Peyer's patch (tissue), 4 donors: Measurements from ENCODE around the gene METTL4. TPM values are rescaled to one million over a fixed set of nuclear protein-coding genes. Genes with fewer than 3 reads are reported as not detected.

ENCODE experiments used
- DNase-seq, 3 donors: peaks; one replicate each; pipeline ENCODE4 v3.0.0-alpha.2; 2017 to 2019
- H3K27ac ChIP-seq, 4 donors: fragments of 200-600 bp; sonication (generic); one replicate each; pipeline ENCODE4 v1.5.1; 2016 to 2019
- H3K27me3 ChIP-seq, 2 donors: fragments of 200-600 bp; sonication (generic); one replicate each; pipeline ENCODE4 v1.5.1; 2019
- H3K36me3 ChIP-seq, 3 donors: fragments of 200-600 bp; sonication (generic); one replicate each; pipeline ENCODE4 v1.5.1; 2016 to 2019
- H3K4me1 ChIP-seq, 4 donors: fragments of 200-600 bp; sonication (generic); one replicate each; pipeline ENCODE4 v1.5.1; 2016 to 2019
- H3K4me3 ChIP-seq, 4 donors: fragments of 200-600 bp; sonication (generic); 1 replicate in 3 of 4; 2 replicates in 1 of 4; pipeline ENCODE4 v1.5.1; 2016 to 2019; ENCODE audit warnings: mild to moderate bottlenecking in 1 of 4
- H3K9me3 ChIP-seq, 4 donors: fragments of 200-600 bp; sonication (generic); one replicate each; pipeline ENCODE4 v1.5.1; 2016 to 2019; ENCODE audit warnings: mild to moderate bottlenecking in 1 of 4
- POLR2A ChIP-seq, 2 donors: fragments of 450-650 bp; IDR thresholded peaks; one replicate each; pipeline ENCODE4 v1.5.1; 2017; ENCODE audit warnings: antibody characterized with exemption in 2 of 2, mild to moderate bottlenecking in 2 of 2, moderate library complexity in 2 of 2
- total RNA-seq, 4 donors: library from RNA; depleted of rRNA; stranded (reverse); fragments of >200 nt; gene quantifications; one replicate each; pipeline ENCODE4 v1.1.0, GENCODE V29; 2016
- TF ChIP-seq, protein P1 (sequence below), 6 experiments: fragments of 450-650 bp in 4 of 6; fragments of 200-600 bp in 2 of 6; sonication (generic) in 1 of 6; IDR thresholded peaks; one replicate each; pipeline ENCODE4 v1.5.1; 2017 to 2019; ENCODE audit warnings: antibody characterized with exemption in 6 of 6, mild to moderate bottlenecking in 3 of 6, moderate library complexity in 1 of 6

METTL4 gene
- total RNA-seq, 4 donors from 2014 or later, result 7.9 to 12.4 (median 9.0) TPM

- no peak overlapping the region for H3K27ac ChIP-seq
Observed at GRCh38 chr18:2512059-2512458, 59.2 kb downstream of the METTL4 start.

GRCh38 chr18:2511451-2511850, 59.9 kb downstream of the METTL4 start:
- Histone ChIP-seq H3K36me3 (no peaks in the 10 kb centered on the region), H3K27me3 (no peaks in the 10 kb centered on the region), H3K27ac (no peak overlapping the region), H3K9me3 (no peaks in the 10 kb centered on the region), H3K4me3 (no peak overlapping the region), H3K4me1 (no peaks in the 10 kb centered on the region)
- TF ChIP-seq, protein P1, sequence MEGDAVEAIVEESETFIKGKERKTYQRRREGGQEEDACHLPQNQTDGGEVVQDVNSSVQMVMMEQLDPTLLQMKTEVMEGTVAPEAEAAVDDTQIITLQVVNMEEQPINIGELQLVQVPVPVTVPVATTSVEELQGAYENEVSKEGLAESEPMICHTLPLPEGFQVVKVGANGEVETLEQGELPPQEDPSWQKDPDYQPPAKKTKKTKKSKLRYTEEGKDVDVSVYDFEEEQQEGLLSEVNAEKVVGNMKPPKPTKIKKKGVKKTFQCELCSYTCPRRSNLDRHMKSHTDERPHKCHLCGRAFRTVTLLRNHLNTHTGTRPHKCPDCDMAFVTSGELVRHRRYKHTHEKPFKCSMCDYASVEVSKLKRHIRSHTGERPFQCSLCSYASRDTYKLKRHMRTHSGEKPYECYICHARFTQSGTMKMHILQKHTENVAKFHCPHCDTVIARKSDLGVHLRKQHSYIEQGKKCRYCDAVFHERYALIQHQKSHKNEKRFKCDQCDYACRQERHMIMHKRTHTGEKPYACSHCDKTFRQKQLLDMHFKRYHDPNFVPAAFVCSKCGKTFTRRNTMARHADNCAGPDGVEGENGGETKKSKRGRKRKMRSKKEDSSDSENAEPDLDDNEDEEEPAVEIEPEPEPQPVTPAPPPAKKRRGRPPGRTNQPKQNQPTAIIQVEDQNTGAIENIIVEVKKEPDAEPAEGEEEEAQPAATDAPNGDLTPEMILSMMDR (IDR thresholded peaks at IDR 0.05), result no peak
- TF ChIP-seq POLR2A (IDR thresholded peaks at IDR 0.05), result no peak
- DNase-seq, result no peak

More at GRCh38 chr18:2512059-2512458, 59.2 kb downstream of the METTL4 start:
- H3K4me3 ChIP-seq, result no peak overlapping the region
- no peaks in the 10 kb centered on the region for H3K9me3 ChIP-seq
- H3K36me3 ChIP-seq, result no peaks in the 10 kb centered on the region
- DNase-seq, result no peak
- H3K4me1 ChIP-seq, result no peaks in the 10 kb centered on the region
- TF ChIP-seq, protein P1 (IDR thresholded peaks at IDR 0.05), result no peak
- no peak for TF ChIP-seq POLR2A (IDR thresholded peaks at IDR 0.05)
- no peaks in the 10 kb centered on the region for H3K27me3 ChIP-seq

- no peaks in the 10 kb centered on the region for H3K27me3 ChIP-seq
- H3K9me3 ChIP-seq, result no peaks in the 10 kb centered on the region
- TF ChIP-seq, protein P1 (IDR thresholded peaks at IDR 0.05), result no peak
- TF ChIP-seq POLR2A (IDR thresholded peaks at IDR 0.05), result no peak
- DNase-seq, result no peak
- H3K4me1 ChIP-seq, result no peaks in the 10 kb centered on the region
- H3K4me3 ChIP-seq, result no peak overlapping the region
- no peaks in the 10 kb centered on the region for H3K36me3 ChIP-seq
- H3K27ac ChIP-seq, result no peak overlapping the region
Observed at GRCh38 chr18:2510416-2510815, 60.9 kb downstream of the METTL4 start.

DNA sequence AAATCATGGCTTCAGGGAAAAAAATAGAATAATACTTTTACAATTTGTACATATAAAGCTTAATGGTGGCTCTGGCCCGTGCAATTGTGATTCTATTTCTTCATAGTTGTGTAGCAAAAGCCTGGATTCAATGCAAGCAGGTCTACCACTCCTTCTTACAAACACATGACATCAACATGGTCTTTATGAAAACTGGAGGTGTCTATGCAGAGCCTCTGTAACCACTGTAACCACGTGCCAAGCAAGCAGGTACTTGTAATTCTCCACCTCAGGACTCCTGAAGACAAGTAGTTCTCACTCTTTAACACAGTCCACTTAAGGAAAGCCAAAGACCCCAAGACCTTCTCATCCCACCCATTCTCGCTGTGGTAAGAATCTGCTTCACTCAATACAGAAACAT, 62.6 kb downstream of the METTL4 start:
- Histone ChIP-seq H3K9me3 (no peaks in the 10 kb centered on the region), H3K36me3 (no peaks in the 10 kb centered on the region), H3K27ac (no peak overlapping the region), H3K27me3 (no peaks in the 10 kb centered on the region), H3K4me3 (no peak overlapping the region), H3K4me1 (no peaks in the 10 kb centered on the region)
- no peak for DNase-seq
- TF ChIP-seq, protein P1 (IDR thresholded peaks at IDR 0.05), result no peak
- TF ChIP-seq POLR2A (IDR thresholded peaks at IDR 0.05), result no peak

DNA sequence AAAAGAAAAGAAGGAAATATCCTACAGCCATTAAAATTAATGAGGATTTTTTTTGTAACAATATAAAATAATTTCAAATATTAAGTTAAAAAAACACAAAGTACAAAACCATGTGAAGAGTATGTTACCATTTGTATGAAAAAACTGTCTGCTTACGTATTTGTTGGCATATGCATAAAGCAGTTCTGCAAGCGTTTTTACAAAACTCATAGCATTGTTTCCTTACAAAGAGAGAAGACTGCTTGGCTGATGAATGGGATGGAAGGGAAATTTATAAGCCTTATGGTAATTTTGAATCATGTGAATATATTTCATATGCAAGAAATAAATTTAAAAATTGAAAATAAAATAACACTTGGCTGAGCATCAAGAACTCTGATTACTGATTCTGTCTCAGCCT, 63.1 kb downstream of the METTL4 start:
- no peak for DNase-seq
- no peak overlapping the region for H3K27ac ChIP-seq
- no peaks in the 10 kb centered on the region for H3K4me1 ChIP-seq
- no peak for TF ChIP-seq POLR2A (IDR thresholded peaks at IDR 0.05)
- TF ChIP-seq, protein P1 (IDR thresholded peaks at IDR 0.05), result no peak
- no peaks in the 10 kb centered on the region for H3K9me3 ChIP-seq
- no peak overlapping the region for H3K4me3 ChIP-seq
- H3K36me3 ChIP-seq, result no peaks in the 10 kb centered on the region
- H3K27me3 ChIP-seq, result no peaks in the 10 kb centered on the region

- H3K36me3 ChIP-seq, result no peaks in the 10 kb centered on the region
Observed at GRCh38 chr18:2504642-2505041, 66.7 kb downstream of the METTL4 start.

More at GRCh38 chr18:2504642-2505041, 66.7 kb downstream of the METTL4 start:
- TF ChIP-seq, protein P1 (IDR thresholded peaks at IDR 0.05), result no peak
- TF ChIP-seq POLR2A (IDR thresholded peaks at IDR 0.05), result no peak
- Histone ChIP-seq H3K27me3 (no peaks in the 10 kb centered on the region), H3K4me1 (no peaks in the 10 kb centered on the region), H3K9me3 (no peaks in the 10 kb centered on the region), H3K4me3 (no peak overlapping the region), H3K27ac (no peak overlapping the region)
- no peak for DNase-seq
